Umbilical cord (tissue), 2 donors: ENCODE measurements around the gene SRGAP1. TPM values are rescaled to one million over a fixed set of nuclear protein-coding genes. Genes with fewer than 3 reads are reported as not detected.

Source experiments
- DNase-seq: peaks from one replicate; pipeline ENCODE4 v3.0.0-alpha.2; 2015; ENCODE audit warnings: low spot score
- total RNA-seq: library from RNA; depleted of rRNA; stranded (reverse); fragments of >200 nt; gene quantifications from one replicate; pipeline ENCODE4 v1.2.3, GENCODE V29; 2014; ENCODE audit warnings: low replicate concordance; ENCODE audit not compliant: insufficient read depth

SRGAP1 gene
- total RNA-seq, 1 donor from 2014 or later = 6.7 TPM

DNA sequence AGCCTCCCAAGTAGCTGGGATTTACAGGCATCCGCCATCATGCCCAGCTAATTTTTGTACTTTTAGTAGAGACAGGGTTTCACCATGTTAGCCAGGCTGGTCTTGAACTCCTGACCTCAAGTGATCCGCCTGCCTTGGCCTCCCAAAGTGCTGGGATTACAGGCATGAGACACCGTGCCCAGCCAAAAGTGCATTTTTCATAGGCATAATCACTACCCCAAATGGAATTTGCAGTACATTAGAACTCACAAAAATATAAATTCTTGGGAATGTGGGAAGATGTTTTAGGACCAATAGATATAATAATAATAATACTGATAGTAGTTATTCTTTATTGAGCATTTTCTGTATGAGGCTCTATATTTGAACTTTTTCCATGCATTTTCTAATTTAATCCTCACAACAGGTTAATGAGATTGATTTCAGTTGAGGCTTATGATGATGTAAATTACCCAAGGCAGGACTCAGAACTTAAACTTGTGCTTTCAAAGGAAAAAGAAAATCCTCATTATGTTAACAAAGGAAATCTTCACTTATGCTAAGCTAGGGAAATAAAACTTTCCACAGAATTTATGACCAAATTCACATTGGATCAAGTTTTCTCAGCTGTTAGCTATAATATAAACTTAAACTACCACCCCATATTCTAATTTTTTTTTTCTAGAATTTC lies 121.6 kb downstream of the SRGAP1 start:
- DNase-seq = no peak

DNA sequence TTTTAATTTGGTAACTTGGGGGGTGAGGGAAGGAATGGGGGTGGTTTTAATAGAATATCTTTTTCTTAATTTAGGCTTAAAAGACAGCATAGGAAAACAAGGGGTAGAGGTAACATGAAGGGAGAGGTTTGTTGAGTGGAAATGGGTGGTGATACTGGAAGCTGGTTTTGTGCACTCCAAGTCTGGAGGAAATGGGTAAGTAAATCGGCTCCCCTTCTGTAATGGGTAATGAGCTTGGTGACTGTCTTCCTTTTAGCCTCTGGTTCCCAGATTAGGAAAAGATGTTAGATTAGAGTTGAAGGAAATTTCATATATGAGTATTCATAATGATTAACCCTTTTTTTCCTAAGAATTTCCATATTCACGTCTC lies 122.1 kb downstream of the SRGAP1 start:
- no peak for DNase-seq

- no peak for DNase-seq
These were observed 123.1 kb downstream of the SRGAP1 start for GRCh38 chr12:63967358-63968145.

DNA sequence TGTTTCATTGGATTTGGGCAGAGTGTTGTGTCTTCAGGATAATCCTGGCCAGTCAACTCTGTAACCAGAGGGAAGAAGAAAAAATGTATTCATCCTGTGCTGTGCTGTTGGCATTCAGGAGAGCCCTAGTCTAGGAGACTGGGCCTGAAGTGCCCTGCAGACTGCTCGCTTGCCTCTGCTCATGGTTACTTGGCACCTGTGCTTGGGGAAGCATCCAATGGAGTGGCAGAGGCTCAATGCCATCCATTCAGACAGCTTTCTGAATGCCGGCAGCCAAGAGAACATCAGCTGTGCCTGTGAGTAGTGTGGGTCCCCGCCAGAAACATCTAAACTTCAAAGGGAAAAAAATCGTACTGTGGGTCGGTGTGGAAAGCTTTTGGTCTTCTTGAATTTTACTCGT lies 124.2 kb downstream of the SRGAP1 start:
- no peak for DNase-seq

DNA sequence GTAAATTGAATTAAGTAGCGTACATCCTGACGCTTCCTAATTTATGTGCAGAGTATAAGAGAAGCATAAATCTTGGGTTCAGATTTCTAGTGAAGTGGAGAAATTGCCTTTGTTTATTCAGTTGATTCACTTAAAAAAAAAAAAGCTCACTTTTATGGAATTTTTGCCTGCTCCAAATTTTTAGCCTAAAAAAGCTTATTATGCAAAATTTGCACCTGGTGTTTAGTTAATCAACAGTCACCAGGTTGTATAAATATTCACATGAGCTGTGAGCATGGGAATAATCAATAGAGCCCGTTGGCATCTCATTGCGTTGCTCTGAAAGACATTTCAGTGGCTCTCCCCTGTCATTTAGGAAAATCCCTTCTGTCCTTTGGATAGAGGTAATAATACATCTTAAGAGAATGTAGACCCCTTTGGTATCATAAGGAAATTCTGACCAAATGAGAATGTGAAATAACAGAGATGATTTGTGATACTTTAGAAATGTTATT lies 132.4 kb downstream of the SRGAP1 start:
- DNase-seq = no peak

DNA sequence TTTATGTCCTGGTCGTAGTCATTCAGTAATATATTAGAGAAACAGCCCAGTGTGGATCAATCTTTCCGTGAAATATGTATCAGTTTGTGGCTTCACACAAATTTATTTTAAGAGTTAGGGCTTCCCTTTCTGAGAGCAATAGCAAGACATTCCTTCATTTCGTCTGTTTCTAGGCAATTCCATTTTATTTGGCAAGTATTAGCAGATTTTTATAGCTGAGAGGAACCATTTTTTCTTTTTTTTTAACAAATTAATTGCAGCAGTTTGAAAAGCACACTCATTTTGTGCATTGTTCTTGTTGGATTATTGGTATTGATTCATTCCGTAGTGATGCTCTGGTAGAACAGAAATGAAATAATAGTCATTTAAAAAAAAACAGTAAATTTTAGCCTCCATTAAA lies 132.9 kb downstream of the SRGAP1 start:
- no peak for DNase-seq

DNA sequence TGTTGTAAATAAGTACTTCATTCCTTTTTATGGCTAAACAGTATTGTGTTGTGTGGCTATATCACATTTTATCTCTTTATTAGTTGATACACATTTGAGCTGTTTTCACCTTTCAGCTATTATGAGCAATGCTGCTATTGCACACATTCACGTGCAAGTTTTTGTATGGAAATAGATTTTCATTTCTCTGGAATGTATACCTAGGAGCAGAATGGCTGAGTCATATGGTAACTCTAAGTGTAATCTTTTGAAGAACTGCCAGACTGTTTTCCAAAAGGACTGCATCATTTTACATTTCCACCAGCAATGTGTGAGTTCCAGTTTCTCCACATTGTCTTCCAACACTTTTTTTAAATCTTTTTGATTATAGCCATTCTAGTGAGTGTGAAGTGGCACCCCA lies 134.0 kb downstream of the SRGAP1 start:
- DNase-seq = no peak

DNA sequence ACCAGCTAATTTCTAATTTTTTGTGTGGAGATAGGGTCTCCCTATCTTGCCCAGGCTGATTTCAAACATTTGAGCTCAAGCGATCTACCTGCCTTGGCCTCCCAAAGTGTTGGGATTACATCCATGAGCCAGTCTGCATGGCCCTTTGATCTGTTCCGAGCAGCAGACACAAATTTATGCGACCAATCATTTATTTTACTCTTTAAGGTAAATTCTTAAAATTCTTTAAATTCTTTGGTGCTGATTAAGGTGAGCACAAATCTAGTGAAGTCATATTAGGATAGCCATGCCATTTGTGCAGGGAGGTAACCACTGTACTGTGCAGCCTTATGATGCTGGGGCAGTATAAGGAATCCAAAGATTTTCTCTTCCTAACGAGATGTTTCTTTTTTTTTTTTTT lies 135.7 kb downstream of the SRGAP1 start:
- DNase-seq = no peak

DNA sequence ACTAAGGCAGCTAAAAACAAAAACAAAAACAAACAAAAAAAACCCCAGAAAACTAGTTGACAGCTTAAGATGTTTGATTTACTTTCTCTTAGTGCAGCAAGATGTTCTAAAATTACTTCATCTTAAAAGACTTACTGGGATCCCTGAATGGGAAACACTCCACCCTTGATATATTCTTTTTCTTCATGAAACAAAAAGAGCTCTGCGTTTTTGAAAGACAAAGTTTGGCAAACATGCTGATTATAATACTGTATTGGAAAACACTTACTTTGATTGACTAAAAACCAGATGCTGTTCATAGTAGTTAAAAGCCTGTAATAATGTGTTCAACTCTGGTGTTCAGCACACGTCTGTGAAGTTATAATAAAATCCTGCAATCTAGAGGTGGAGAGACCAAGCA lies 136.8 kb downstream of the SRGAP1 start:
- no peak for DNase-seq

GRCh38 chr12:63982604-63983295 lies 138.2 kb downstream of the SRGAP1 start:
- DNase-seq = no peak

- no peak for DNase-seq
These were observed 141.0 kb downstream of the SRGAP1 start for GRCh38 chr12:63985456-63985855.

- DNase-seq = no peak
These were observed 141.4 kb downstream of the SRGAP1 start for GRCh38 chr12:63985945-63986344.

- no peak for DNase-seq
These were observed 144.9 kb downstream of the SRGAP1 start for GRCh38 chr12:63989301-63989845.

- DNase-seq = no peak
These were observed 146.5 kb downstream of the SRGAP1 start for GRCh38 chr12:63990828-63991547.

- DNase-seq = peak; percentile 45
These were observed 150.2 kb downstream of the SRGAP1 start for GRCh38 chr12:63994704-63995103.

GRCh38 chr12:63995512-63995911 lies 151.0 kb downstream of the SRGAP1 start:
- DNase-seq = no peak

- no peak for DNase-seq
These were observed 152.1 kb downstream of the SRGAP1 start for GRCh38 chr12:63996556-63996955.

DNA sequence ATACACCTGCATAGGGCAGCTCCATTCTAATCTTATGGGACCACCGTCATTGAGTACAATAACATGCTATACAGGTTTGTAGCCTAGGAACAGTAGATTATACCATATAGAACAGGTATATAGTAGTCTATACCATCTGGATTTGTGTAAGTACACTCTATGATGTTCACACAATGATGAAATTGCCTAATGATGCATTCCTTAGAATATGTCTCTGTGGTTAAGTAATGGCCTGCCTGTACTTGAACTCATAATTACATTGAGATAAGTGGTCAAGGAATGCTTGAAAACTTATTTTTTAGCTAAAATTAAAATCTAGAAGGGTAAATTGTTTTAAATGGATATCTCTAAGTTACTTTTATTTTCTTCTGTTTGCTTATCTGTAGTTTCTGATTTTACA lies 152.7 kb downstream of the SRGAP1 start:
- no peak for DNase-seq

GRCh38 chr12:63998584-63998983 lies 154.1 kb downstream of the SRGAP1 start:
- no peak for DNase-seq

DNA sequence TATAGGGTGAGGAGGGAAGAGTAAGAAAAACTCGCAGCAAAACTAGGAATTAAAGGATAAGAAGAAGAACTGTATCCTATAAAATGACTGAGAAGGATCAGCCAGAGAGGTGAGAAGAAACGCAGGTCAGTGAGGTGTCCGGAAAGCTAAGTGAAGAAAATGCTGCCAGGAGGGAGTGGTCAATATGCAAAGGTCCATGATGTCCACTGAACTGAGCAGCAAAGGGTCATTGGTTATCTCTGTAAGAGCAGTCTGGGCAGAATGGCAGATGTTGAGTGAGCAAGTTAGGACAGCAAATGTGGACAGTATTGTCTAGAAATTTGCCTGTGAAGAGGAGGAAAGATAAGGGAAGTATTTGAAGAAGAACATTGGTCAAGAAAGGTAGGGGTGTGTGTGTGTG lies 155.4 kb downstream of the SRGAP1 start:
- DNase-seq = no peak

- no peak for DNase-seq
These were observed 156.9 kb downstream of the SRGAP1 start for GRCh38 chr12:64001439-64001838.

- no peak for DNase-seq
These were observed 160.1 kb downstream of the SRGAP1 start for GRCh38 chr12:64004641-64005040.
